Loucy (cell line): ENCODE measurements around the gene IQCH.

Source experiments
- H2AFZ ChIP-seq: fragments of 200-600 bp; sonication (generic); 2 replicates; pipeline ENCODE4 v1.6.0; 2016; ENCODE audit warnings: antibody characterized with exemption, mild to moderate bottlenecking, low read length, moderate library complexity
- H3F3A ChIP-seq: fragments of 200-600 bp; 2 replicates; pipeline ENCODE4 v1.6.0; 2016; ENCODE audit warnings: antibody characterized with exemption, low read depth, mild to moderate bottlenecking
- H3K27me3 ChIP-seq: fragments of 200-600 bp; sonication (generic); 2 replicates; pipeline ENCODE4 v1.6.1; 2014; ENCODE audit warnings: low read length, mild to moderate bottlenecking; ENCODE audit not compliant: insufficient read depth, poor library complexity, severe bottlenecking
- H3K36me3 ChIP-seq: fragments of 200-600 bp; sonication (generic); 2 replicates; pipeline ENCODE4 v1.6.1; 2016; ENCODE audit warnings: low read length; ENCODE audit not compliant: insufficient read depth
- H3K4me1 ChIP-seq: fragments of 200-600 bp; sonication (generic); 2 replicates; pipeline ENCODE4 v1.5.1; 2014; ENCODE audit warnings: low read length, mild to moderate bottlenecking; ENCODE audit not compliant: insufficient read depth, poor library complexity, severe bottlenecking
- H3K4me2 ChIP-seq: fragments of 200-600 bp; sonication (generic); 2 replicates; pipeline ENCODE4 v1.6.0; 2014; ENCODE audit warnings: antibody characterized with exemption, low read length, low read depth, mild to moderate bottlenecking; ENCODE audit not compliant: poor library complexity, severe bottlenecking
- H3K4me3 ChIP-seq: fragments of 200-600 bp; sonication (generic); 2 replicates; pipeline ENCODE4 v1.5.1; 2014; ENCODE audit warnings: low read length, mild to moderate bottlenecking, mixed read lengths; ENCODE audit not compliant: poor library complexity, severe bottlenecking
- H3K79me2 ChIP-seq: fragments of 200-600 bp; sonication (generic); 2 replicates; pipeline ENCODE4 v1.6.1; 2014; ENCODE audit warnings: low read length; ENCODE audit not compliant: insufficient read depth
- H3K9ac ChIP-seq: fragments of 200-600 bp; sonication (generic); 2 replicates; pipeline ENCODE4 v1.6.0; 2014; ENCODE audit warnings: mild to moderate bottlenecking, low read depth, low read length, moderate library complexity; ENCODE audit not compliant: poor library complexity, severe bottlenecking
- H3K9me2 ChIP-seq: fragments of 200-600 bp; sonication (generic); replicated peaks from 2 replicates; pipeline ENCODE4 v1.6.1; 2016; ENCODE audit warnings: low read depth, low read length, mixed read lengths
- H3K9me3 ChIP-seq: fragments of 200-600 bp; sonication (generic); 2 replicates; pipeline ENCODE4 v1.6.1; 2014; ENCODE audit warnings: mild to moderate bottlenecking, antibody characterized with exemption, low read length, low read depth; ENCODE audit not compliant: insufficient read depth
- H4K20me1 ChIP-seq: fragments of 200-600 bp; sonication (generic); 2 replicates; pipeline ENCODE4 v1.6.0; 2014; ENCODE audit warnings: antibody characterized with exemption, low read length, mild to moderate bottlenecking; ENCODE audit not compliant: insufficient read depth, poor library complexity, severe bottlenecking
- EZH2phosphoT487 ChIP-seq: fragments of 200-600 bp; IDR thresholded peaks from 2 replicates; pipeline ENCODE4 v1.6.1; 2018; ENCODE audit warnings: antibody characterized with exemption, mild to moderate bottlenecking, moderate library complexity, borderline replicate concordance
- TF ChIP-seq, protein P1 (sequence below): fragments of 200-600 bp; sonication (generic); conservative IDR thresholded peaks from 2 replicates; pipeline ENCODE4 v1.5.1; 2014; ENCODE audit warnings: mild to moderate bottlenecking, antibody characterized with exemption, low read length

Gene IQCH

DNA sequence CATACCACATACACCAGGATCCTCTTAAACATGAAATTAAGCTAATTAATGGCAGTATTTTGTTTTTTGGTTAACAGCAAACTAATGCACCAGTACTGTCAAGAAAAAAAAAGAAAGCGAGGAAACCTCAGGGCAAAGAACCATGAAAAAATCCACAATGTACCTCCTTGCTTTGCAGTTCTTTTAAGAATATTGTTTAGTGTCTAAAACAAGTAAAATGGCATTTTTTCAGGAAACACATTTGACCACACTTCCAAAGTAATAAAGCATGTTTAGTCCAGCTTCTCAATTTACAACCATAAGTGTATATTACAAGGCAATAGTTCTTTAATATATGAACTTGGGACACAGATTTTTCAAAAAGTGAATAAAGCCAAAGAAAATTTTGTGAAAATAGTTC, 26.7 kb upstream of the IQCH start:
- Histone ChIP-seq H3K9me2 (no peaks in the 10 kb centered on the region), H2AFZ (no peak overlapping the region), H3K4me1 (peaks cover 22% of the 10 kb centered on the region), H3F3A (peaks cover 15% of the 10 kb centered on the region), H4K20me1 (peaks cover 8% of the 10 kb centered on the region), H3K27me3 (no peaks in the 10 kb centered on the region), H3K4me2 (peak overlapping the region; percentile 67), H3K36me3 (peaks cover 43% of the 10 kb centered on the region), H3K4me3 (peak overlapping the region; percentile 19), H3K9me3 (no peaks in the 10 kb centered on the region), H3K9ac (peak overlapping the region; percentile 43), H3K79me2 (peaks cover 6% of the 10 kb centered on the region; the same call in 1 of the 2 replicates)
- TF ChIP-seq, protein P1, sequence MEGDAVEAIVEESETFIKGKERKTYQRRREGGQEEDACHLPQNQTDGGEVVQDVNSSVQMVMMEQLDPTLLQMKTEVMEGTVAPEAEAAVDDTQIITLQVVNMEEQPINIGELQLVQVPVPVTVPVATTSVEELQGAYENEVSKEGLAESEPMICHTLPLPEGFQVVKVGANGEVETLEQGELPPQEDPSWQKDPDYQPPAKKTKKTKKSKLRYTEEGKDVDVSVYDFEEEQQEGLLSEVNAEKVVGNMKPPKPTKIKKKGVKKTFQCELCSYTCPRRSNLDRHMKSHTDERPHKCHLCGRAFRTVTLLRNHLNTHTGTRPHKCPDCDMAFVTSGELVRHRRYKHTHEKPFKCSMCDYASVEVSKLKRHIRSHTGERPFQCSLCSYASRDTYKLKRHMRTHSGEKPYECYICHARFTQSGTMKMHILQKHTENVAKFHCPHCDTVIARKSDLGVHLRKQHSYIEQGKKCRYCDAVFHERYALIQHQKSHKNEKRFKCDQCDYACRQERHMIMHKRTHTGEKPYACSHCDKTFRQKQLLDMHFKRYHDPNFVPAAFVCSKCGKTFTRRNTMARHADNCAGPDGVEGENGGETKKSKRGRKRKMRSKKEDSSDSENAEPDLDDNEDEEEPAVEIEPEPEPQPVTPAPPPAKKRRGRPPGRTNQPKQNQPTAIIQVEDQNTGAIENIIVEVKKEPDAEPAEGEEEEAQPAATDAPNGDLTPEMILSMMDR: no peak
- TF ChIP-seq EZH2phosphoT487: no peak

DNA sequence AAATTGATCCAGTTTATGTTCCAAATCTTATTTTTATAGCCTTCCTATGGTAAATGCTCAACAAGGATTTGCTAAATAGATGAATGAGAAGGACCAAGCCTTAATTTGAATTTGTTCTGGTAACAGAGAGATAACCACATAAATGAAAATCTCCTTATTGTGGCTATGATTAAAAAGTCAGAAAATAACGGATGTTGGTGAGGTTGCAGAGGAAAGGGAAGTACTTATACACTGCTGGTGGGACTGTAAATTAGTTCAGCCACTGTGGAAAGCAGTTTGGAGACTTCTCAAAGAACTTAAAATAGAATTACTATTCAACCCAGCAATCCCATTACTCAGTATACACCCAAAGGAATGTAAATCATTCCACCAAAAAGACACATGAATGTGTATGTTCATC, 26.3 kb upstream of the IQCH start:
- TF ChIP-seq EZH2phosphoT487: no peak
- TF ChIP-seq, protein P1: no peak
- Histone ChIP-seq H3K4me2 (peak overlapping the region; percentile 70), H3K79me2 (peaks cover 6% of the 10 kb centered on the region; the same call in 1 of the 2 replicates), H3K36me3 (peaks cover 48% of the 10 kb centered on the region), H3K9me2 (no peaks in the 10 kb centered on the region), H3K9ac (peak overlapping the region; percentile 44), H3K9me3 (no peaks in the 10 kb centered on the region), H4K20me1 (peaks cover 8% of the 10 kb centered on the region), H2AFZ (no peak overlapping the region), H3F3A (peaks cover 15% of the 10 kb centered on the region), H3K4me1 (peaks cover 22% of the 10 kb centered on the region), H3K27me3 (no peaks in the 10 kb centered on the region), H3K4me3 (peak overlapping the region; percentile 25)

DNA sequence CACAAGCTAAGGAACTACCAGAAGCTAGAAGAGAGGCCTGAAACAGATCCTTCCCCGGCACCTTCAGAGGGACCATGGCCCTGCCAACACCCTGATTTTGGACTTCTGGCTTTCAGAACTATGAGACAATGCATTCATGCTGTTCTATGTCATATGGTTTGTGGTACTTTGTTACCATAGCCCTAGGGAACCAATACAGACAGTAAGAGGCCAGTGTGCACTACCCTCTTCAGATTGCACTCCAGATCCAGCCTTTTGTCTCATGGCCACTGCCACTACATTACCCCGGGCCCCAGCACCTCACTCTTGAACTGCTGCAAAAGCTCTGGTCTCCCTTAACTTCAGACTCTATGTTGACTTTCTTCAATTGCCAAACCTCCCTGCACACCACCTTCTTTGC, 24.1 kb upstream of the IQCH start:
- peaks cover 58% of the 10 kb centered on the region for H3K36me3 ChIP-seq
- peaks cover 8% of the 10 kb centered on the region for H4K20me1 ChIP-seq
- no peaks in the 10 kb centered on the region for H3K27me3 ChIP-seq
- no peaks in the 10 kb centered on the region for H3K9me3 ChIP-seq
- peaks cover 11% of the 10 kb centered on the region; the same call in 1 of the 2 replicates for H3K79me2 ChIP-seq
- H3F3A ChIP-seq: peaks cover 15% of the 10 kb centered on the region
- no peak overlapping the region for H2AFZ ChIP-seq
- no peak overlapping the region for H3K4me3 ChIP-seq
- TF ChIP-seq, protein P1: no peak
- no peak for TF ChIP-seq EZH2phosphoT487
- peaks cover 22% of the 10 kb centered on the region for H3K4me1 ChIP-seq
- H3K9ac ChIP-seq: no peak overlapping the region
- no peak overlapping the region for H3K4me2 ChIP-seq
- no peaks in the 10 kb centered on the region for H3K9me2 ChIP-seq
